Measurements from ENCODE around the gene PGF.

- TF ChIP-seq CTCF (IDR thresholded peaks at IDR 0.05) = no peak
- no peak for TF ChIP-seq POLR2A (IDR thresholded peaks at IDR 0.05)
Observed at GRCh38 chr14:74964787-74965485, 9.5 kb upstream of the PGF start.
